ENCODE results near the gene HDAC1.

The HDAC1 gene

GRCh38 chr1:32373996-32374592, 82.2 kb downstream of the HDAC1 start:
- ATAC-seq: no peak
- no peak for DNase-seq

- ATAC-seq (no peak), DNase-seq (no peak)
Observed at GRCh38 chr1:32376199-32376598, 84.3 kb downstream of the HDAC1 start.

DNA sequence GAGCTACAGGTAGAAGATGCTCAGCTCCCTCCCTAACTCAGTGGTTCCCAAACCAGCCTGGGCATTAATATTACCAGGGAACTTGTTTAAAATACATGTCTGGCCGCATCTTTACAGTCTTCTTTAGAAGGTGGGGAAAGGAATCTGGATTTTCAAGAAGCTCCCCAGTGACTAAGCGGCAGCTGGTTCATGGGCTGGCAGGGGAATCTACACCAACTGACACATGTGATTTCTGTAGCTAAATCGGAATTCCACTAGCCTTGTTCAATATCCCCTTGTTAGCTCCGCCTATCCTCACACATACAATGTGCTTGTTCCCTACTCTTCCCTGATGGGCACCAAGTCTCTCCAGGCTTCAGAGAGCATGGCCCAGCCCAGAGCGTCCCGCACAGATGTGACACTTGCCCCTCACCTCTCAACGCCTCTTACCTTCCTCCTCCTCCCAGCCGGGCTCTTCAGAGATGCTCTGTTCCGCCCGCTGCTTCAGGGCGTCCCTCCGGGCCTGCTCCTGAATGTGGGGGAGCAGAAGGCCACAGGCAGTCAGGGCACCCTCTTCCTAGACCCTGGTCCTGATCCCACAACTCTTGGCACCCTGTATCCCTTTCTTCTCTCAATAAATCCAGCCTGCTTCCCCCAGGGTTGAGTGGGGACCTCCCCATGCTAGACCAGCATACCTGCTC, 85.8 kb downstream of the HDAC1 start:
- DNase-seq (no peak), ATAC-seq (no peak)

DNA sequence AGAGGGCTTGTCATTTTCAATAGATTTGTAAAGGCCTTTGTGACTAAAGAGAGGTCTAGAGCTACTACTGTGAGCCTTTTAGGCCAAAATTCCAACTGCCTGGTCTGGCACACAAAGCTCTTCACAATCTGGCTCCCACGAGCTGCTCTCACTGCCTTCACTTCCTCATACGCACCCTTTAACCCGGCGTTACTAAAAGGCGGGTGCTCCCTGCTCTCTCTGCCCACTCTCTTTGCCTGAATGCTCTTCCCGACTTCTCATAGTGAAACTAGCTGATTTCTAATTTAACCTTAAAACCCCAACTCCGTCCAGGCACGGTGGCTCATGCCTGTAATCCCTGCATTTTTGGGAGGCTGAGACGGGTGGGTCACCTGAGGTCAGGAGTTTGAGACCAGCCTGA, 88.2 kb downstream of the HDAC1 start:
- ATAC-seq (no peak), DNase-seq (no peak)
